Measurements from ENCODE around the gene C1QL1. TPM values are rescaled to one million over a fixed set of nuclear protein-coding genes. Genes with fewer than 3 reads are reported as not detected.
A peak's percentile ranks its signal among the peaks of the same experiment; 100 is the strongest.
"Not testable (repeated sequence)": the region's sequence is repeated elsewhere in the genome, so short reads cannot be mapped to it uniquely, and the experiment has no call there.

C1QL1 gene
- total RNA-seq, 1 experiment from 2014 or later = 8.6 TPM

DNA sequence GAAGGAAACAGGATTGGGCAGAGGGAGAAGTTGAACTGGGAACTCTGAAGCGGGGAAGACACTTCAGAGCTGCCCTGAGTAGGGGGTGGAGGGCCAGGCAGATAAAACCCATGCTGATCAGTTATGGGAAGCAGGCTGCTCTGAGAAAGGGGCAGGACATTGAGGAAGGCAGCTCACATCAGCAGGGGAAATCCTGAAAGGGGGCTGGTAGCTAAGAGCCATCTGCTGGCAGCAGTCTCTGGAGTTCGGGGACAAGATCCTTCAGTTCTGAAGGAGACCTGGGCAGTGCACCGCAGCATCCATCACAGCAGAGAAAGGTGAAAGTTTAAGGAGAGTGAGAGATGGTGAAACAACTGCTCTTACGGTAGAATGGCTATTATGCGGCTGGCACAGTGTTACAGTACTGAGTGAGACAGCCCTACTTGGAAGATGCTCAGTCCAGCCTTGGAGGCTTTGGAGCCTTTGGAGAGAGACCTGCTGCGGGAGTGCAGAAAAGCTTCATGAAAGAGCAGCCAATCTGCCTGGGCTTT is 15.1 kb downstream of the C1QL1 start:
- no TSS peak for BruUV-seq (replicated peaks)
- intact Hi-C loops (cut with micrococcal nuclease; ENCODE audit: unreplicated experiment) = no loop called here
- H3K4me1 ChIP-seq (ENCODE audit: insufficient read depth, low read length, poor library complexity, severe bottlenecking) = no peaks in the 10 kb centered on the region
- no peaks in the 10 kb centered on the region for H3K36me3 ChIP-seq (ENCODE audit: insufficient read depth, low read length, poor library complexity, severe bottlenecking)
- CTCF ChIA-PET = no interaction called here
- H3K9me3 ChIP-seq (ENCODE audit: low read depth, low read length, poor library complexity, severe bottlenecking) = no peaks in the 10 kb centered on the region
- H3K27ac ChIP-seq (ENCODE audit: low read depth, low read length, poor library complexity, severe bottlenecking) = no peak overlapping the region
- no peak for DNase-seq (ENCODE audit: low spot score)
- H3K27me3 ChIP-seq (replicated peaks; ENCODE audit: insufficient read depth, low read depth, low read length, poor library complexity) = no peaks in the 10 kb centered on the region
- TF ChIP-seq, protein P1, sequence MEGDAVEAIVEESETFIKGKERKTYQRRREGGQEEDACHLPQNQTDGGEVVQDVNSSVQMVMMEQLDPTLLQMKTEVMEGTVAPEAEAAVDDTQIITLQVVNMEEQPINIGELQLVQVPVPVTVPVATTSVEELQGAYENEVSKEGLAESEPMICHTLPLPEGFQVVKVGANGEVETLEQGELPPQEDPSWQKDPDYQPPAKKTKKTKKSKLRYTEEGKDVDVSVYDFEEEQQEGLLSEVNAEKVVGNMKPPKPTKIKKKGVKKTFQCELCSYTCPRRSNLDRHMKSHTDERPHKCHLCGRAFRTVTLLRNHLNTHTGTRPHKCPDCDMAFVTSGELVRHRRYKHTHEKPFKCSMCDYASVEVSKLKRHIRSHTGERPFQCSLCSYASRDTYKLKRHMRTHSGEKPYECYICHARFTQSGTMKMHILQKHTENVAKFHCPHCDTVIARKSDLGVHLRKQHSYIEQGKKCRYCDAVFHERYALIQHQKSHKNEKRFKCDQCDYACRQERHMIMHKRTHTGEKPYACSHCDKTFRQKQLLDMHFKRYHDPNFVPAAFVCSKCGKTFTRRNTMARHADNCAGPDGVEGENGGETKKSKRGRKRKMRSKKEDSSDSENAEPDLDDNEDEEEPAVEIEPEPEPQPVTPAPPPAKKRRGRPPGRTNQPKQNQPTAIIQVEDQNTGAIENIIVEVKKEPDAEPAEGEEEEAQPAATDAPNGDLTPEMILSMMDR (conservative IDR thresholded peaks at IDR 0.05; ENCODE audit: low read depth, low read length) = no peak
- TF ChIP-seq EZH2 (IDR thresholded peaks at IDR 0.05; ENCODE audit: borderline replicate concordance, low read depth, low read length, poor library complexity, severe bottlenecking) = no peak
- POLR2A ChIA-PET (ENCODE audit: low non-redundant PET) = no interaction called here
- no peak overlapping the region for H3K4me3 ChIP-seq (ENCODE audit: low read depth, low read length, poor library complexity, severe bottlenecking)

DNA sequence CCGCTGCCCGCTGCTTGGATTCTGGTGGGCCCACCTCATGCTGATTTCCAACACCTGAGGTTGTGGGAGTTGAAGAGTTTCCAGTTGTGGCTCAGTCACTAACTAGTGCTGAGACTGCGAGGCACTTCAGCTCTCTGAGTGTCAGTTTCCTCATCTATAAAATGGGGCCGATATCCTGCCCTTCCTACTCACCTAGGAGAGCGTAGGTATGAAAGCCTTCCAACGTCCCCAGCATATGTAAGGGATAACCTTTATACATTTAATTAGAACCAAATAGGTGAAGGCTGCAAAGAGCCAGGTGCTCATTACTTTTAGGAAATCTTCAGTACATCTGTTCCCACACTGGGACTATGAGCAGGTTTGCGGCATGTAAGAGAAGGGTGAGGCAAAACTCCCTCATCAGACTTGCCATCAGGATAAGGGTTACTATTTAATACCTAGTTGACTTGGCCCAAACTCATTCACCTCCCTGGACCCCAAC is 19.7 kb downstream of the C1QL1 start:
- Histone ChIP-seq H3K4me1 (ENCODE audit: insufficient read depth, low read length, poor library complexity, severe bottlenecking) (no peaks in the 10 kb centered on the region), H3K9me3 (ENCODE audit: low read depth, low read length, poor library complexity, severe bottlenecking) (no peaks in the 10 kb centered on the region), H3K36me3 (ENCODE audit: insufficient read depth, low read length, poor library complexity, severe bottlenecking) (peaks cover 8% of the 10 kb centered on the region), H3K27me3 (replicated peaks; ENCODE audit: insufficient read depth, low read depth, low read length, poor library complexity) (no peaks in the 10 kb centered on the region), H3K27ac (ENCODE audit: low read depth, low read length, poor library complexity, severe bottlenecking) (peak overlapping the region; percentile 82), H3K4me3 (ENCODE audit: low read depth, low read length, poor library complexity, severe bottlenecking) (peak overlapping the region; percentile 84)
- intact Hi-C loops (cut with micrococcal nuclease; ENCODE audit: unreplicated experiment) = no loop called here
- DNase-seq (ENCODE audit: low spot score) = no peak
- BruUV-seq (replicated peaks) = no TSS peak
- TF ChIP-seq EZH2 (IDR thresholded peaks at IDR 0.05; ENCODE audit: borderline replicate concordance, low read depth, low read length, poor library complexity, severe bottlenecking) = no peak
- TF ChIP-seq, protein P1 (conservative IDR thresholded peaks at IDR 0.05; ENCODE audit: low read depth, low read length) = no peak
- ChIA-PET CTCF (no interaction called here), POLR2A (ENCODE audit: low non-redundant PET) (no interaction called here)

DNA sequence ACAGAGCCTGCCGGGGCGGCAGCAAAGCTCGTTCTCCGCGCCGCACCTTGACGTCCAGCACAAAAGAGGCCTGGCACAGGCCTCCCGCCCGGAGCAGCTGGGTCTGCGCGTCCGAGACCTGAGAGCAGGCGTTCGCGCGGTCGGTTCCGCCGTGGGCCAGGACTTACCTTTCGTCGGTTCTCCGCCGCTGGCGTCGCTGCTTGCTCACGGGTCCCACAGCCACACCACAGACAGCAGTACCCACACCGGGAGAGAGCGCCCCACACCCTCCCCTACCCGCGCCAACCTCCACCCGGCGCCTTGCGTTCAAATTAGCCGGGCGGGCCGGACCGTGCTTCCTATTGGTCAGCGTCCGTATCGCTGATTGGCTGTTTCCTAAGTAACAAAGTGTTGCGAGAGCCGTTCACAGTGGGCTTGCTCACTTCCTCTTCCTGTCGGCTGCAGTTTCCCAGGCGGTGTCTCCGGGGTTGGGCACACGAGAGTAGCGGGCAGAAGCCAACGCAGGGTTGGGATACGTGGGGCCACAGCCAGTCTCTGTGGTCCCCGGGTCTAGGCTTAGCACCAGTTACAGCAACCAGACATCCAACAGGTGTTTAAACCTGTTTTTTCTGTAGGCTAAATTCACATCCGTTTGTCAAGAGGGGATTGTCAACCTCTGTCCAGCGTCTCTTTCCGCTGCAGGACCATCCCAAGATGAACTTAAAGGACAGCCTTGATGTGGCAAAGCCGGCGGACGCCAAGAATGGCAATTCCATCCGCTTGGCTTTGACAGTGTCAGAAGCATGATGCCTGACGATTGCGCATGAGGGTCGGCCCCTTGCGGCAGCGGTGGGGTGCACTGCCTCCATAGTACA is 20.4 kb downstream of the C1QL1 start, which contains the start of gene KIF18B:
Gene KIF18B (minus strand): TSS at position 313 of the 854 bp plus-strand sequence. CDS start 11,429 bp downstream, outside the sequence.
- POLR2A ChIA-PET (ENCODE audit: low non-redundant PET) = no interaction called here
- CTCF ChIA-PET = interaction anchor here (0.7 kb wide), 1 partner anchor 73 kb away, joined by 6 read pairs; no protein-coding TSS in a partner anchor

DNA sequence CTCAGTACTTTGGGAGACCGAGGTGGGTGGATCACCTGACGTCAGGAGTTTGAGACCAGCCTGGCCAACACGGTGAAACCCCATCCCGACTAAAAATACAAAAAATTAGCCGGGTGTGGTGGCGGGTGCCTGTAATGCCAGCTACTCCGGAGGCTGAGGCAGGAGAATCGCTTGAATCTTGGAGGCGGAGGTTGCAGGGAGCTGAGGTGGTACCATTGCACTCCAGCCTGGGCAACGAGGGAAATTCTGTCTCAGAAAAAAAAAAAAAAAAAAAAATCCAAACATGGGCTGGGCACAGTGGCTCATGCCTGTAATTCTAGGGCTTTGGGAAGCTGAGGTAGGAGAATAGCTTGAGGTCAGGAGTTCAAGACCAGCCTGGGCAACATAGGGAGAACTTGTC is 22.5 kb downstream of the C1QL1 start:
- CTCF ChIA-PET; BruUV-seq (replicated peaks); H3K27ac ChIP-seq (ENCODE audit: low read depth, low read length, poor library complexity, severe bottlenecking); POLR2A ChIA-PET (ENCODE audit: low non-redundant PET); H3K4me1 ChIP-seq (ENCODE audit: insufficient read depth, low read length, poor library complexity, severe bottlenecking); DNase-seq (ENCODE audit: low spot score); H3K9me3 ChIP-seq (ENCODE audit: low read depth, low read length, poor library complexity, severe bottlenecking); H3K27me3 ChIP-seq (replicated peaks; ENCODE audit: insufficient read depth, low read depth, low read length, poor library complexity): not testable (repeated sequence)
- H3K36me3 ChIP-seq (ENCODE audit: insufficient read depth, low read length, poor library complexity, severe bottlenecking) = peaks cover 10% of the 10 kb centered on the region
- H3K4me3 ChIP-seq (ENCODE audit: low read depth, low read length, poor library complexity, severe bottlenecking) = peak overlapping the region; percentile 84
- intact Hi-C loops (cut with micrococcal nuclease; ENCODE audit: unreplicated experiment) = loop anchor here (2.0 kb wide), 1 partner anchor 67 kb away; no protein-coding TSS in a partner anchor

More for the DNA sequence above, 20.4 kb downstream of the C1QL1 start, which contains the start of gene KIF18B:
- peak within 1 kb of the TSS; percentile 84 for H3K4me3 ChIP-seq (ENCODE audit: low read depth, low read length, poor library complexity, severe bottlenecking)
- no peaks in the 10 kb centered on the region for H3K4me1 ChIP-seq (ENCODE audit: insufficient read depth, low read length, poor library complexity, severe bottlenecking)
- no peaks in the 10 kb centered on the region for H3K9me3 ChIP-seq (ENCODE audit: low read depth, low read length, poor library complexity, severe bottlenecking)
- BruUV-seq (replicated peaks) = TSS peak; percentile 89
- no peak for TF ChIP-seq EZH2 (IDR thresholded peaks at IDR 0.05; ENCODE audit: borderline replicate concordance, low read depth, low read length, poor library complexity, severe bottlenecking)
- TF ChIP-seq, protein P1 (conservative IDR thresholded peaks at IDR 0.05; ENCODE audit: low read depth, low read length) = no peak
- intact Hi-C loops (cut with micrococcal nuclease; ENCODE audit: unreplicated experiment) = loop anchor here (2.0 kb wide), 1 partner anchor 65 kb away; no protein-coding TSS in a partner anchor
- H3K27me3 ChIP-seq (replicated peaks; ENCODE audit: insufficient read depth, low read depth, low read length, poor library complexity) = no peaks in the 10 kb centered on the region
- H3K27ac ChIP-seq (ENCODE audit: low read depth, low read length, poor library complexity, severe bottlenecking) = peak within 1 kb of the TSS; percentile 82
- DNase-seq (ENCODE audit: low spot score) = peak; percentile 94
- H3K36me3 ChIP-seq (ENCODE audit: insufficient read depth, low read length, poor library complexity, severe bottlenecking) = peaks cover 10% of the 10 kb centered on the region

Measured in A673 (cell line).